Rectal smooth muscle tissue (tissue), 1 donor: ENCODE results near the gene PPP2R3C.
"Not testable (repeated sequence)": the region's sequence is repeated elsewhere in the genome, so short reads cannot be mapped to it uniquely, and the experiment has no call there.

Experiments
- H3K27ac ChIP-seq: one replicate; pipeline ENCODE4 v1.7.0; 2013; ENCODE audit warnings: low read depth, low read length, inconsistent platforms
- H3K27me3 ChIP-seq: one replicate; pipeline ENCODE4 v1.7.0; 2013; ENCODE audit warnings: low read length; ENCODE audit not compliant: control insufficient read depth, insufficient read depth
- H3K36me3 ChIP-seq: one replicate; pipeline ENCODE4 v1.7.0; 2013; ENCODE audit warnings: low read length; ENCODE audit not compliant: control insufficient read depth, insufficient read depth
- H3K4me1 ChIP-seq: one replicate; pipeline ENCODE4 v1.7.0; 2013; ENCODE audit warnings: low read length; ENCODE audit not compliant: control insufficient read depth, insufficient read depth
- H3K4me3 ChIP-seq: one replicate; pipeline ENCODE4 v1.7.0; 2013; ENCODE audit warnings: low read length
- H3K9ac ChIP-seq: one replicate; pipeline ENCODE4 v1.7.0; 2013; ENCODE audit warnings: low read length

Gene PPP2R3C

GRCh38 chr14:35121026-35121886 is 534 bp downstream of the PPP2R3C start:
- H3K4me1 ChIP-seq: peaks cover 8% of the 10 kb centered on the region
- peak overlapping the region; percentile 98 for H3K4me3 ChIP-seq
- H3K9ac ChIP-seq: peak overlapping the region; percentile 98
- H3K27me3 ChIP-seq: no peaks in the 10 kb centered on the region
- H3K27ac ChIP-seq: peak overlapping the region; percentile 98
- H3K36me3 ChIP-seq: peaks cover 2% of the 10 kb centered on the region

DNA sequence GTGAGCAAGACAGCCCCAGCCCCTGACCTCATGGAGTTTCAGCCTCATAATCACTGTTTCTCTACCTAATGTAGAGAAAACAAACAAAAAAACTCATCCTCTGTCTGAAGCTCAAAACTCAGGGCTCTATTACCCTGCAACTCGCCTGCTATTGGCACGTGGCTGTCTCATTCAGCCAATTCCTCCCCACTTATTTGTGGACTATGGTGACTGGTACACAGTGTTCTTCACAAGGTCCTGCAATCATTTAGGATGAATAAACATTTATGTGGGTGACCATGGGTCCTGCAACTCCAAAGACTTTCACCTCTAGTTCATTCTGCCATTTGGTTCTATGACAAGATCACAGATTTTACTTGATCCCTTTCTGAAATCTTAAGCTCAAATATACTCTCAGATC is 4.7 kb downstream of the PPP2R3C start:
- H3K4me1 ChIP-seq: no peaks in the 10 kb centered on the region
- no peak overlapping the region for H3K4me3 ChIP-seq
- no peak overlapping the region for H3K9ac ChIP-seq
- no peak overlapping the region for H3K27ac ChIP-seq
- H3K36me3 ChIP-seq: peaks cover 10% of the 10 kb centered on the region
- no peaks in the 10 kb centered on the region for H3K27me3 ChIP-seq

DNA sequence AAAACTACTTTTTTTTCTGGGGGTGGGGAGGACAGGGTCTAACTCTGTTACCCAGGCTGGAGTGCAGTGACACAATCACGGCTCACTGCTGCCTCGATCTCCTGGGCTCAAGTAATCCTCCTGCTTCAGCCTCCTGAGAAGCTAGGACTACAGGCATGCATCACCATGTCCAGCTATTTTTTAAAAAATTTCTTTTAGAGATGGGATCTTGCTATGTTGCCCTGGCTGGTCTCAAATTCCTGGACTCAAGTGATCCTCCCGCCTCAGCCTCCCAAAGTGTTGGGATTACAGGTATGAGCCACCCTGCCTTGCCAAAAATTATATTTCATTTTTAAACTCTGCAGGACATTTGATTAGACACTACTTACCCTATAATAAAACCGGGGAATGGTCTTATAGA is 5.5 kb downstream of the PPP2R3C start:
- no peak overlapping the region for H3K9ac ChIP-seq
- no peaks in the 10 kb centered on the region for H3K4me1 ChIP-seq
- peaks cover 15% of the 10 kb centered on the region for H3K36me3 ChIP-seq
- no peak overlapping the region for H3K4me3 ChIP-seq
- no peak overlapping the region for H3K27ac ChIP-seq
- H3K27me3 ChIP-seq: no peaks in the 10 kb centered on the region

GRCh38 chr14:35114036-35114435 is 7.8 kb downstream of the PPP2R3C start:
- H3K4me3 ChIP-seq: no peak overlapping the region
- H3K27me3 ChIP-seq: no peaks in the 10 kb centered on the region
- no peak overlapping the region for H3K27ac ChIP-seq
- H3K4me1 ChIP-seq: no peaks in the 10 kb centered on the region
- no peak overlapping the region for H3K9ac ChIP-seq
- peaks cover 16% of the 10 kb centered on the region for H3K36me3 ChIP-seq

GRCh38 chr14:35113308-35113950 is 8.4 kb downstream of the PPP2R3C start:
- Histone ChIP-seq H3K36me3 (peaks cover 16% of the 10 kb centered on the region), H3K9ac (no peak overlapping the region), H3K4me1 (no peaks in the 10 kb centered on the region), H3K27ac (no peak overlapping the region), H3K4me3 (no peak overlapping the region), H3K27me3 (no peaks in the 10 kb centered on the region)

- no peak overlapping the region for H3K4me3 ChIP-seq
- H3K27me3 ChIP-seq: no peaks in the 10 kb centered on the region
- H3K9ac ChIP-seq: no peak overlapping the region
- no peak overlapping the region for H3K27ac ChIP-seq
- peaks cover 16% of the 10 kb centered on the region for H3K36me3 ChIP-seq
- H3K4me1 ChIP-seq: no peaks in the 10 kb centered on the region
Measured at GRCh38 chr14:35112641-35113040, 9.1 kb downstream of the PPP2R3C start.

GRCh38 chr14:35107866-35108265 is 13.9 kb downstream of the PPP2R3C start:
- Histone ChIP-seq H3K9ac (no peak overlapping the region), H3K27me3 (no peaks in the 10 kb centered on the region), H3K27ac (no peak overlapping the region), H3K4me1 (no peaks in the 10 kb centered on the region), H3K4me3 (no peak overlapping the region), H3K36me3 (peaks cover 14% of the 10 kb centered on the region)

- H3K4me3 ChIP-seq, H3K27me3 ChIP-seq, H3K9ac ChIP-seq, H3K27ac ChIP-seq, H3K4me1 ChIP-seq: not testable (repeated sequence)
- H3K36me3 ChIP-seq: peaks cover 14% of the 10 kb centered on the region
Measured at GRCh38 chr14:35094645-35095044, 27.1 kb downstream of the PPP2R3C start.

- no peaks in the 10 kb centered on the region for H3K36me3 ChIP-seq
- no peak overlapping the region for H3K4me3 ChIP-seq
- no peaks in the 10 kb centered on the region for H3K27me3 ChIP-seq
- H3K27ac ChIP-seq: no peak overlapping the region
- H3K9ac ChIP-seq: no peak overlapping the region
- no peaks in the 10 kb centered on the region for H3K4me1 ChIP-seq
Measured at GRCh38 chr14:35088514-35088913, 33.3 kb downstream of the PPP2R3C start.

DNA sequence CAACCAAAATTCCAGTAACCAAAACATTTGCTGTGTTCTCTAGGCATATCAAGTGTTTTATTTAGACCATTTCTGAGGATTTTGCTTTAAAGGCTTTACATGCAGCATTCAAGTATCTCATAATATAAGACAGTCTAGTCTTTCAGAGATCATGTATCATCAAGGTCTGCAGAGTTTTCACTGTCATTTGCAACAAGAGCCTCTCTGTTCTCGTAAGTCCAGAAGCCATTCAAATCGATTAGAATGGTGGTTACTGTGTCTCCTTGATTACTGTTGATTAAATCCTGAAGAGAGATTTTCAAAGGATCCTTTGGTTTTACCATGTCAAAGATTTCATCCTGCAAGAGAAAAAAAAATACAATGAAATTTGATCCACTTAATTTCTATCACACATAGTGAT is 36.3 kb downstream of the PPP2R3C start:
- H3K27me3 ChIP-seq: no peaks in the 10 kb centered on the region
- no peaks in the 10 kb centered on the region for H3K4me1 ChIP-seq
- no peak overlapping the region for H3K27ac ChIP-seq
- H3K36me3 ChIP-seq: peaks cover 2% of the 10 kb centered on the region
- no peak overlapping the region for H3K9ac ChIP-seq
- no peak overlapping the region for H3K4me3 ChIP-seq

GRCh38 chr14:35083530-35084150 is 38.1 kb downstream of the PPP2R3C start:
- Histone ChIP-seq H3K9ac (no peak overlapping the region), H3K4me1 (no peaks in the 10 kb centered on the region), H3K27me3 (no peaks in the 10 kb centered on the region), H3K27ac (no peak overlapping the region), H3K4me3 (no peak overlapping the region), H3K36me3 (peaks cover 6% of the 10 kb centered on the region)

- no peak overlapping the region for H3K4me3 ChIP-seq
- no peaks in the 10 kb centered on the region for H3K4me1 ChIP-seq
- H3K9ac ChIP-seq: no peak overlapping the region
- H3K27ac ChIP-seq: no peak overlapping the region
- no peaks in the 10 kb centered on the region for H3K27me3 ChIP-seq
- peaks cover 10% of the 10 kb centered on the region for H3K36me3 ChIP-seq
Measured at GRCh38 chr14:35079742-35080141, 42.0 kb downstream of the PPP2R3C start.
